Epidermal melanocyte (primary cell): ENCODE measurements around the gene F2RL3.
"Not testable (repeated sequence)": the region's sequence is repeated elsewhere in the genome, so short reads cannot be mapped to it uniquely, and the experiment has no call there.

ENCODE experiments used
- DNase-seq: peaks from one replicate; pipeline ENCODE4 v3.0.0; 2011; ENCODE audit warnings: low spot score; ENCODE audit not compliant: insufficient read length

The F2RL3 gene

GRCh38 chr19:16921766-16922591 is 33.2 kb downstream of the F2RL3 start:
- DNase-seq = no peak

GRCh38 chr19:16922592-16922934 is 33.8 kb downstream of the F2RL3 start:
- DNase-seq = no peak

- DNase-seq = no peak
Measured at GRCh38 chr19:16922949-16923348, 34.1 kb downstream of the F2RL3 start.

- no peak for DNase-seq
Measured at GRCh38 chr19:16927883-16928282, 39.1 kb downstream of the F2RL3 start.

GRCh38 chr19:16928351-16928750 is 39.6 kb downstream of the F2RL3 start:
- DNase-seq = no peak

GRCh38 chr19:16928916-16929315 is 40.1 kb downstream of the F2RL3 start:
- DNase-seq = no peak

GRCh38 chr19:16930753-16931152 is 42.0 kb downstream of the F2RL3 start:
- DNase-seq = no peak

GRCh38 chr19:16931306-16931705 is 42.5 kb downstream of the F2RL3 start:
- DNase-seq = no peak

- no peak for DNase-seq
Measured at GRCh38 chr19:16934489-16934888, 45.7 kb downstream of the F2RL3 start.

- DNase-seq = no peak
Measured at GRCh38 chr19:16936901-16937300, 48.1 kb downstream of the F2RL3 start.

- not testable (repeated sequence) for DNase-seq
Measured at GRCh38 chr19:16937796-16938195, 49.0 kb downstream of the F2RL3 start.

GRCh38 chr19:16938211-16938610 is 49.4 kb downstream of the F2RL3 start:
- DNase-seq = no peak

GRCh38 chr19:16940063-16940462 is 51.3 kb downstream of the F2RL3 start:
- not testable (repeated sequence) for DNase-seq

- no peak for DNase-seq
Measured at GRCh38 chr19:16940626-16941025, 51.8 kb downstream of the F2RL3 start.
